ENCODE measurements around the gene PLEKHJ1.

DNA sequence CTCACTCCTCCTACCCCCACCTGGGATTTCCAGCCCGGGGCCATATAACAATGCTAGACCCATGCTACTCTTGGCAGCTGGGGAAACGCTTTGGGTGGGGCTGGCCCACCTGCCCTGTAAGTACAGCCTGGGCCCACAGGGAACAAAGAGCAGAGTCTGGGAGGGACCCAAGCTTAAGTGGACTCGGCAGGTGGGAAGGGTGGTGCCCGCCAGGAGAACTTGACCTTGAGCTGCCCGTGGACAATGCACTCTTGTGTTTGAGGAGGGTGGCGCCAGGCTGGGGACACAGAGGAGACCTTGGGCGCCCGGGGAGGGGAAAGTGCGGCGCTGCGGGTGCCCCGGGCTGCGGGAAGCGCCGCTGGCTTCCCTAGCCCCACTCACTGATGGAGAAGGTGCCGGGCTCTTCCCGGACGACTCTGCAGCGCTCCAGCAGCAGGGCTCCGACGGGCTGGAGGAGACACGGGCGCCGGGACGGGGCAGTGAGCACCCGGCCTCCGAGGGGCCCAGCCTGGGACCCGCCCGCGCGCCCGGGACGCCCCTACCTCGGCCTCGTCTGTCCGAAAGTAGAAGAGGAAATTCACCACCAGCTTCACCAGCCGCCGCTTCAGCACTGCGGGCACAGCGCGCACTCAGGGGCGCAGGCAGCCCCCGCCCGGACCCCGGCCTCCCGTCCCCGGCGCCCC, 607 bp downstream of the PLEKHJ1 start:
- peak in 1 of 4 donors; percentile 5 for TF ChIP-seq POLR2AphosphoS5 (IDR thresholded peaks at IDR 0.05)
- TF ChIP-seq, protein P1, sequence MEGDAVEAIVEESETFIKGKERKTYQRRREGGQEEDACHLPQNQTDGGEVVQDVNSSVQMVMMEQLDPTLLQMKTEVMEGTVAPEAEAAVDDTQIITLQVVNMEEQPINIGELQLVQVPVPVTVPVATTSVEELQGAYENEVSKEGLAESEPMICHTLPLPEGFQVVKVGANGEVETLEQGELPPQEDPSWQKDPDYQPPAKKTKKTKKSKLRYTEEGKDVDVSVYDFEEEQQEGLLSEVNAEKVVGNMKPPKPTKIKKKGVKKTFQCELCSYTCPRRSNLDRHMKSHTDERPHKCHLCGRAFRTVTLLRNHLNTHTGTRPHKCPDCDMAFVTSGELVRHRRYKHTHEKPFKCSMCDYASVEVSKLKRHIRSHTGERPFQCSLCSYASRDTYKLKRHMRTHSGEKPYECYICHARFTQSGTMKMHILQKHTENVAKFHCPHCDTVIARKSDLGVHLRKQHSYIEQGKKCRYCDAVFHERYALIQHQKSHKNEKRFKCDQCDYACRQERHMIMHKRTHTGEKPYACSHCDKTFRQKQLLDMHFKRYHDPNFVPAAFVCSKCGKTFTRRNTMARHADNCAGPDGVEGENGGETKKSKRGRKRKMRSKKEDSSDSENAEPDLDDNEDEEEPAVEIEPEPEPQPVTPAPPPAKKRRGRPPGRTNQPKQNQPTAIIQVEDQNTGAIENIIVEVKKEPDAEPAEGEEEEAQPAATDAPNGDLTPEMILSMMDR (IDR thresholded peaks at IDR 0.05): no peak
- no peak for TF ChIP-seq EP300 (IDR thresholded peaks at IDR 0.05)
- TF ChIP-seq POLR2A (IDR thresholded peaks at IDR 0.05): peak in 1 of 2 donors; percentile 21

All from sigmoid colon (tissue), 4 donors.